Uterus (tissue), 4 donors: Measurements from ENCODE around the gene RNF157. TPM values are rescaled to one million over a fixed set of nuclear protein-coding genes. Genes with fewer than 3 reads are reported as not detected.

Source experiments
- DNase-seq, 2 donors: peaks; one replicate each; pipeline ENCODE4 v3.0.0-alpha.2; 2019 to 2020
- H3K27ac ChIP-seq, 2 donors: fragments of 200-600 bp; sonication (generic); 1 replicate in 1 of 2; 2 replicates in 1 of 2; pipeline ENCODE4 v1.5.1; 2016 to 2018
- H3K27me3 ChIP-seq, 2 donors: fragments of 200-600 bp; sonication (generic); one replicate each; pipeline ENCODE4 v1.5.1; 2018 to 2019; ENCODE audit warnings: control low read depth in 1 of 2
- H3K36me3 ChIP-seq, 2 donors: fragments of 200-600 bp; sonication (generic); one replicate each; pipeline ENCODE4 v1.5.1; 2019; ENCODE audit warnings: control low read depth in 1 of 2
- H3K4me1 ChIP-seq, 2 donors: fragments of 200-600 bp; sonication (generic); one replicate each; pipeline ENCODE4 v1.5.1; 2018 to 2019; ENCODE audit warnings: control low read depth in 1 of 2
- H3K4me3 ChIP-seq, 2 donors: fragments of 200-600 bp; sonication (generic); 1 replicate in 1 of 2; 2 replicates in 1 of 2; pipeline ENCODE4 v1.5.1; 2018 to 2019; ENCODE audit warnings: mild to moderate bottlenecking in 1 of 2
- H3K9me3 ChIP-seq, 2 donors: fragments of 200-600 bp; sonication (generic); one replicate each; pipeline ENCODE4 v1.5.1; 2019; ENCODE audit warnings: control low read depth in 1 of 2
- CTCF ChIP-seq, 4 experiments: fragments of 200-600 bp in 2 of 4; fragments of 450-650 bp in 2 of 4; sonication (generic) in 2 of 4; IDR thresholded peaks; one replicate each; pipeline ENCODE4 v1.5.1; 2016 to 2019; ENCODE audit warnings: antibody characterized with exemption in 4 of 4, mild to moderate bottlenecking in 2 of 4, moderate library complexity in 1 of 4
- POLR2A ChIP-seq, 2 donors: fragments of 450-650 bp; IDR thresholded peaks; one replicate each; pipeline ENCODE4 v1.6.1; 2016; ENCODE audit warnings: antibody characterized with exemption in 2 of 2, mild to moderate bottlenecking in 1 of 2, moderate library complexity in 1 of 2
- intact Hi-C: fragments of 100-400 bp; cut with DNase I; formaldehyde crosslinking; loops from one replicate; pipeline ENCODE4 v1.15.1; 2023; ENCODE audit warnings: low total_unique reads
- total RNA-seq, 4 donors: library from RNA; depleted of rRNA in 3 of 4; stranded (reverse); fragments of >200 nt in 3 of 4; gene quantifications; one replicate each; pipeline versions ENCODE4 v1.1.0 to v1.2.4, GENCODE V29; 2014 to 2023
- donor health status: DM: yes; HTN: yes; CAD: no.

The RNF157 gene
- total RNA-seq, 4 donors from 2014 or later: 0.77 to 5.7 (median 1.7) TPM

DNA sequence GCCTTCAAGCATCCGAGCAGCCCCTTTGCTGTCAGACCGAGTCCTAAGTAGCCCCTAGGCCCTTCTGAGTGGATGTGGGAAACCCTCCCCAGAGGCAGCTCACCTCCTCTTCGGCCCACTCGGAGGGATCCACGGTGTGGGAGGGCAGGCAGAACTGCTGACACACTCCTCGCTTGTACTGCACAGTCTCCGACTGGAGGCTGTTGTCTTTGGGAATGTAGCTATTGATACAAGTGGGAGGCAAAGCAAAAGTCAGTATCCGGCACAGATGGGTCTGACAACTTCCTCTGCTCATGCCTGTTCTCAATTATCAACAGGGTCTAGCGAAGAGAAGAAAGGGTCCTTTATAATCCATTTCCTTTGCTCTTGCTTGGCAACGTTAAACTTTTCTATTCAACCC, 73.4 kb downstream of the RNF157 start:
- Histone ChIP-seq H3K27me3 (no peaks in the 10 kb centered on the region), H3K4me1 (no peaks in the 10 kb centered on the region), H3K9me3 (no peaks in the 10 kb centered on the region), H3K4me3 (no peak overlapping the region), H3K36me3 (no peaks in the 10 kb centered on the region), H3K27ac (no peak overlapping the region)
- no peak for DNase-seq
- intact Hi-C loops: no loop called here
- TF ChIP-seq POLR2A (IDR thresholded peaks at IDR 0.05) (no peak), CTCF (IDR thresholded peaks at IDR 0.05) (no peak)

- Histone ChIP-seq H3K36me3 (no peaks in the 10 kb centered on the region), H3K4me3 (no peak overlapping the region), H3K9me3 (no peaks in the 10 kb centered on the region), H3K27me3 (no peaks in the 10 kb centered on the region), H3K4me1 (no peaks in the 10 kb centered on the region), H3K27ac (no peak overlapping the region)
- DNase-seq: no peak
- TF ChIP-seq CTCF (IDR thresholded peaks at IDR 0.05) (no peak), POLR2A (IDR thresholded peaks at IDR 0.05) (no peak)
- intact Hi-C loops: no loop called here
Measured at GRCh38 chr17:76166168-76166567, 74.1 kb downstream of the RNF157 start.

DNA sequence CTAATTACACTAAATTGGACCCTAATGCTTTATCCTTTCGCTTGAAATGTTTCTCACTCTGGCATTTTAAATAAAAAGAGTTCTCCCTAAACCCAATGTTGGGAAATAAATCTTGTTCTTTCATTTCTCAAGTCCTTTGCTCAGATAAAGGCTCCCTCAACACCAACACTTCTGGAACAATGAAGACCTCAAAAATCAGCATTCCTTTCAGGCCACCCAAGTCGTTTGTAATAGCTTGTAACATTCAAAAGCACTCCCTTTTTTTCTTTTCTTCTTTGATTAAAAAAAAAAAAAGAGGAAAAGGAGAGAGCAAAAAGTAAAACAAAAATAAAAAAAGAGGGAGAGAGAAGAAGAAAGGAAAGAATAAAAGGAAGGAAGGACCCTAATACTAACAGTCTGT, 76.0 kb downstream of the RNF157 start:
- DNase-seq: no peak
- Histone ChIP-seq H3K4me3 (no peak overlapping the region), H3K9me3 (no peaks in the 10 kb centered on the region), H3K27ac (no peak overlapping the region), H3K27me3 (no peaks in the 10 kb centered on the region), H3K4me1 (no peaks in the 10 kb centered on the region), H3K36me3 (no peaks in the 10 kb centered on the region)
- intact Hi-C loops: no loop called here
- TF ChIP-seq POLR2A (IDR thresholded peaks at IDR 0.05): no peak
- TF ChIP-seq CTCF (IDR thresholded peaks at IDR 0.05): no peak

- Histone ChIP-seq H3K27ac (no peak overlapping the region), H3K4me3 (no peak overlapping the region), H3K27me3 (no peaks in the 10 kb centered on the region), H3K36me3 (no peaks in the 10 kb centered on the region), H3K4me1 (no peaks in the 10 kb centered on the region), H3K9me3 (no peaks in the 10 kb centered on the region)
- intact Hi-C loops: loop anchor here (2.0 kb wide), 1 partner anchor 25 kb away; no protein-coding TSS in a partner anchor
- no peak for DNase-seq
- TF ChIP-seq CTCF (IDR thresholded peaks at IDR 0.05) (no peak), POLR2A (IDR thresholded peaks at IDR 0.05) (no peak)
Measured at GRCh38 chr17:76163919-76164318, 76.4 kb downstream of the RNF157 start.

DNA sequence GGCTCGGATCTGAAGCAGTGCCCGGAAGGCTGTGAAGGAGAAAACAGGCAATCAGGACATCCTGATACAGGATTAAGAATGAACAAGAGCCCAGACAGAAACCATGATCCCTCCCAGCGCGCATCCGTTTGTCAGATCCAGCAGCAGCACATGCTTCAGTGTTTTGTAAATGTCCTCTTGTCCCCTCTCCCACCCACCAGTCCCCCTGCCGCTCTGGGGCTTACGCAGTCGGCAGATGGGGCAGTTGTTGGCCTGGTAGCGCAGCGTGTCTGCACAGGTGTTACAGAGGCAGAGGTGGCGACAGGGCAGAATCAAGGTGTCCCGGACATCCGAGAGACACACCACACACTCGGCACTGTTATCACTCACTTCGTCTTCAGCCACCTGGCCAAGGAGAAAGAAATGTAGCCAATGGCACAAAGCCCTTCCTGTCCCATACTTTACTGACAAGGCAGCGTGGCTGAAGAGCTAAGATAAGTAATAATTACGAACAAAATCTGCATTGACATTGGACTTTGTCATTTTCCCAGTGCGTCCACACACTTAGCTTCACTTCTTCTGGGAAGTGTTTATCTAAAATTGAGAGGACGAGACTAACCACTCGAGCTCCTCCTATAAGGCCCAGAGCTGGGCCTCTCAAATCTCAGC, 78.5 kb downstream of the RNF157 start:
- H3K27me3 ChIP-seq: no peaks in the 10 kb centered on the region
- H3K27ac ChIP-seq: no peak overlapping the region
- H3K9me3 ChIP-seq: no peaks in the 10 kb centered on the region
- H3K36me3 ChIP-seq: no peaks in the 10 kb centered on the region
- no peak overlapping the region for H3K4me3 ChIP-seq
- no peaks in the 10 kb centered on the region for H3K4me1 ChIP-seq
- intact Hi-C loops: loop anchor here (2.0 kb wide), 1 partner anchor 23 kb away; no protein-coding TSS in a partner anchor
- no peak for TF ChIP-seq CTCF (IDR thresholded peaks at IDR 0.05)
- TF ChIP-seq POLR2A (IDR thresholded peaks at IDR 0.05): no peak
- no peak for DNase-seq
